GM18520 (cell line): Measurements from ENCODE around the gene GLS2.
A peak's percentile ranks its signal among the peaks of the same experiment; 100 is the strongest.
"Not testable (repeated sequence)": the region's sequence is repeated elsewhere in the genome, so short reads cannot be mapped to it uniquely, and the experiment has no call there.

Experiments used
- ATAC-seq: cut with Tn5 transposase; IDR thresholded peaks from one replicate; pipeline ENCODE4 v1.9.1; 2021; ENCODE audit not compliant: unreplicated experiment

The GLS2 gene

DNA sequence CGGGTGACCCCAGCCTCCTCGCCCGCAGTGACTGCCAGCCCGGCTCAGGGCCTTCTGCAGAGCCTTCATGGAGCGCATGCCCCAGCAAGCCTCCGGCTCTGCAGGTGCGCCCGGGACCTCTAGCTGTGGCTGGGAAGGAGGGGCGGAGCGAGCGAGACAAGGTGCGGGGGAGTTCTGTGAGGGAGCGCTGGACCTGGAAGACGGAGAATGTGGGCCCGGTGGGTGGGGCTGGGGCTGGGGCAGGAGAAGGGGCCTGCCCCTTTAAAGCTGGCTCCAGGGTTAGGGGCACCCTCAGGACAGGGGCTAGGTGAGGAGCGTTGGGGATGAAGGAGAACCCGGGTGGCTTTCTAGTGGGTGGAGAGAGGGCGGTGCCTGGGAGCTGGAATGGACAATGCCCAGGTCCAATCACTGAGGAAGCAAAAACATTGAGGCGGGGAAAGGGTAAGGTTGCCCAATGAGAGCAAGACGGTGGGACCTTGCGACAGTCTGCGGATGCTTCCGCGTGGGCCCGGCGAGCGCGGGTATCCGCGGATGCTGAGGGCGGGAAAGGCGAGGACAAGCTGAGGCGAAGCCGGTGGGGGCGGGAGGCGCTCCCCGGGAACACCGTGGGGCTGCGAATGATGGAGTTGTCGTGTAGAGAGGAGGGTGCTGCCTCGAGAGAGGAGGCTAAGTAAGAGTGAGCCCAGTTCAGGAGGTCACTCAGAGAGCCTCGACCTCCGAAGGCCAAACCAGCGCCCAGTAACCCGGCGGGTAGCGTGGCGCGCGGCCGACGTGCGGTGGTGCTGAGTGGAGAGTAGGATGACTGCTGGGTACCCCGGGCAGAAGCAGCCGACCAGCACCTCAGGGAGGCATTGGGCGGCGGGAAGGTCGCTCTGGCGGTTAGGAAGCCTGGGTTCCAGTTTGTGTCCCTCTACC lies at the start of gene GLS2:
Gene GLS2 (minus strand): TSS at position 121 of the 915 bp plus-strand sequence. CDS start 43 bp downstream, at position 78.
- peak; percentile 61 for ATAC-seq

DNA sequence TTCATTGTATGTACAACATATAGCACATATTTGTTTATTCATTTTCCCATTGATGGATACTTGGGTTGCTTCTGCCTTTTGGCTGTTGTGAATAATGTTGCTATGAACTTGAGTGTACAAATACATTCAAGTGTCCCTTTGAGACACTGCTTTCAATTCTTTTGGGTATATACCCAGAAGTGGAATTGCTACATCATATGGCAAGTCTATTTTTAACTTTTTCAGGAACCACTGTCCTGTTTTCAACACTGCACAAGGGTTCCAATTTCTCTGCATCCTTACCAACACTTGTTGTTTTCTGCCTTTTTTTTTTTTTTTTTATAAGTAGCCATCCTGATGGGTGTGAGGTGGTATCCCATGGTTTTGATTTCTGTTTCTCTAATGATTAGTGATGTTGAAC lies 49.6 kb upstream of the GLS2 start:
- ATAC-seq, result no peak

DNA sequence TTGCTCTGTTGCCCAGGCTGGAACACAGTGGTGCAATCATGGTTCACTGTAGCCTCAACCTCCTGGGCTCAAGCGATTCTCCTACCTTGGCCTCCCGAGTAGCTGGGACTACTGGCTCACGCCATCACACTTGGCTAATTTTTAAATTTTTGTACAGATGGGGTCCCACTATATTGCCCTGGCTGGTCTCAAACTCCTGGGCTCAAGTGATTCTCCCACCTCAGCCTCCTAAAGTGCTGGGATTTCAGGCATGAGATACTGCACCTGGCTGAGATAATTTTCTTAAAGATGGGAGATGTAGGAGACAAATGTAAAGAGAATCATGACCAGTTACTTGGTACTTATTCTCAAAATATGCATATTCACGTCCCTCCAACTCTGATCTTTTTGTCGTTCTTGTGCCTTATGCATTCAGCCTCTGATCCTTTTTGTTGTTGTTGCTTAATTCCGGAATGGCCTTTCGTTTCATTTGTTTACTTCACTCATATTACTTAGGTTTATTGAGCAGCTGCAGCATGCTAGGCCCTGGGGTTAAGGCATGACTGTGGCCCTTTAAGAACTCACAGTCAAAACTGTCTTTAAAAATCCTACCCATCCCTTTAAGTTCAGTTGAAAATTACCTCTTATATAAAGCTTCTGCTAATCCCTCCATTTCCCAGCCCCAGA lies 42.6 kb upstream of the GLS2 start:
- ATAC-seq, result no peak

DNA sequence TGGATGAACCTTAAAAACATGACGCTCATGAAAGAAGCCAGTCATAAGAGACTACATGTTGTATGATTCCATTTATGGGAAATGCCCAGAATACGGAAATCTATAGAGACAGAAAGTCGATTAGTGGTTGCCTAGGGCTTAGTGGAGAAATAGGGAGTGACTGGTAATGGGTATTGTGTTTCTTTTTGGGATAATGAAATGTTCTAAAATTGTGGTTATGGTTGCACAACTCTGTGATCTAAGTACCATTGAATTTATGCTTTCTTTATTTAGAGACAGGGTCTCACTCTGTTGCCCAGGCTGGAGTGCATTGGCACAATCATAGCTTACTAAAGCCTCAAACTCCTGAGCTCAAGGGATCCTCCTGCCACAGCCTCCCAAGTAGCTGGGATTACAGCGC lies 41.7 kb upstream of the GLS2 start:
- ATAC-seq, result no peak

DNA sequence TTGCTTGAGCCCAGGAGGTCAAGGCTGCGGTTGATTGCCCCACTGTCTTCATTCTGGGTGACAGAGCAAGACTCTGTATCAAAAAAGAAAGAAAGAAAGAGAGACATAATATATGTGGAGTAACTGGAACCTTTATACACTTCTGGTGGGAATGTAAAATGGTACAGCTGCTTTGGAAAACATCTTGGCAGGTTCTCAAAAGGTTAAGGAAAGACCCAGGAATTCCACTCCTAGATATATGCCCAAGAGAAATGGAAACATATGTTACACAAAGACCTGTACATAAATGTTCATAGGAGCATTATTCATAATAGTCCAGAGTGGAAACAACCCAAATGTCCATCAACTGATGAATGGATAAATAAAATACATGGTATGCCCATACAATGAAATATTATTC lies 40.9 kb upstream of the GLS2 start:
- ATAC-seq, result no peak

DNA sequence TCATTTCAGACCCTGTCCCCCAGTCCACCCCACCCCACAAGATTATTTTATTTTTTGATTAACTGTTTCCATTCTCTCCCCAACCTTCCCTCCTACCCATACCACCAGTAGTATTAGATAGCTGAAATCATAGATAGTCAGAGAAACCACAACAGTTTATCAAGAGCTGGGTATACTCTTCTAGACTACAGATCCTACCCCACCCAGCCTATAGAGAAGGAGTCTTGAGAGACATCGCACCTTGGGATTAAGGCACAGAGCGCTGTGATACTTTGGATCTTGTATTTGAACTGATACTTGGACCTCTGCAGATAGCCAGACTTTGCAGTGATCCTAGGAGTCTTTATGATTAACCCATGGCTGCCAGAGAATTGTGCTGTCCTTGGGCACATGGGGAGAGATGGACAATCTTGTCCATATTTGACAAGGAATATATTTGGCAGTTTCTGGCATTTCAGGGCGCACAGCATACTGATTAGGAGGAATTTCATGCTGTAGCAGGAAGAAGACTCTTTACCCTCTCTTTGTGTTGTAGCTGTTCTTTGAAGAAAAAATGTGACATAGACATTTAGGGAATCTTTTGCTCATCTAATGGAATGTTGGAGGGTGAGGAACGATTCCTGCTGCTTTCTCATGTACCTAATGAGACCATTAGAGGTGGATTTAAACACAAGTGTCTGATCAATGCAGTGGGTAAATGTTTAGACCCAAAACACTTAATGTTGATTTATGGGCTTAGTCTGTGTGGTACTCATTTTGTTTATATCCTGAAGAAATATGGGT lies 34.6 kb upstream of the GLS2 start:
- ATAC-seq, result no peak

DNA sequence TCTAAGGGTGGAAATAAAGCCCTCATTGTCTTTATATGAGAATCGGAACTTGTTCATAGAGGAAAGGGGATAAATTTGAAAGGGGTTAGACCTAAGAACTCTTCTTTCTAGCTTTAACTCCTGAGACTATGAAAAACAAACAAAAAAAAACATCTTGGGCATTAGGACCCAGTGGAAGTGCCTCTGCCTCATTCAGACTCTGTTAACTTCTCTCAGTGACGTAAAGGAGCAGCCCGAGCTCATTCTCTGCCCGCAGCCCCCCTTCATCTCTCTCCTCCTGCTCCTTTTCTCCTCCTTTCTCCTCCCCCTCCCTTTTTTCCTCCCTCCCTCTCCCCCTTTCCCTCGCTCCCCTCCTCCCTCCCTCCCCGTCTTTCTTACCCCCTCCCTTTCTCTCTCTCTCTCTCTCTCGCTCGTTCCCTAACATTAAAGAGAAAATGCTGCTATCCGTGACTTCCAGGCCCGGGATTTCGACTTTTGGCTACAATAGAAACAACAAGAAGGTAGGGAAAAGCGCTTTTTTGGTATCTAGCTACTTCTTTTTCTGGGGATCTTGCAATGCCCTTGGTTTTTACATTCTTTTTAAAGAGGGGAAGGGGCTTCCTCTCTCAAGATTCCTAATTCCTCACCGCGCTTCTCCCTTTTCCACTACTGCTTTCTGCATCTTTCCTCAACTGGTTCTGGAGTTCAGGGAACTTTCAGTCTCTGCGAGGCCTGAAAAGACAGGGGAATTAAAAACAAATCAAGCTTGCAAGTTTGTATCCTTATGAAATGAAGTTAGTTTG lies 33.8 kb upstream of the GLS2 start, which contains the start of gene RBMS2:
Gene RBMS2 (plus strand): TSS at position 231 of the 782 bp plus-strand sequence. CDS start 204 bp downstream, at position 435.
- no peak for ATAC-seq

DNA sequence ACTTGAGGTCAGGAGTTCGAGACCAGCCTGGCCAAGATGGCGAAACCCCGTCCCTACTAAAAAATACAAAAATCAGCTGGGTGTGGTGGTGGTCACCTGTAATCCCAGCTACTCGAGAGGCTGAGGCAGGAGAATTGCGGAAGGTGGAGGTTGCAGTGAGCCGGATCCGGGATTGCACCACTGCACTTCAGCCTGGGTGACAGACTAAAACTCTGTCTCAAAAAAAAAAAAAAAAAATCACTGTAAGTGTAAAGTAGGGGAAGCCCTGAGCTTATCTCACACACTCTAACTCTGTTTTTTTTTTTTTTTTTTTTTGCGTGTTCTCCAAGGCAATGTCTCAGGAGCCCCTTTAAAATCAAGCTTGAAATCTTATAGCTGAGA lies 33.2 kb upstream of the GLS2 start:
- ATAC-seq, result no peak

DNA sequence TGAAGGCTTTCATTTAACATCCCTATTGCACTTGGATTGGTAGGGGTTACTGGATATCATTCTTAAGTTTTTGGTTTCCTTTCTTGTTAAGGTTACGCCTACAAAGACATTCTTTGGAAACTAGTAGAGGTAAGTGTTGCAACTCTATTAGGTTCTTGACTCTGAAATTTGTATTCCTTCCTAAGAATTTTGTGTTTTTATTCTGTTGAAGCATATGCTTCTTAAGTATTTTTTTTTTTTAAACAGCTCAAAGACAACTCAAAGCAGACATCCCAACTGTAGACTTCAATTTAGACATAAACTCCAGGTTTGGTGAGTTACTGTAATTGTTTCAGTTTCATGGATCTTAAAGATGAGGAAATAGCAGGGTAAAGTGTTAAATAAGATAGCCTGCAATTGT lies 32.5 kb upstream of the GLS2 start:
- no peak for ATAC-seq

DNA sequence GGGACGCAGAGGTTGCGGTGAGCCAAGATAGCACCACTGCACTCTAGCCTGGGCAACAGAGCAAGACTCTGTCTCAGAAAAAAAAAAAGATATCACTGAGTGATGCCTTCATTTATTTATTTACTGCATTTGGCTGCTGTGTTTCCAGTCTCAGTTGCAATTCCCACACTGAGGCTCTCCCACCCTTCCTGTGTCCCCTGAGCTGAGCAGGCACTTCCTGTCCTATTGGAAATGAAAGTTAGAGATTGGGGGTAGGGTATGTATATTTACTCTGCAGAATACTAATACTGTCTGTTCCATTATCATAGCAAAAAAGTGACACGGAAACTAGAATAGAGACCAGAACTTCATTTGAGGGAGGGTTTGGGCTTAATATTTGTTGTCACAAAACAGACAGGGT lies 32.1 kb upstream of the GLS2 start:
- no peak for ATAC-seq

DNA sequence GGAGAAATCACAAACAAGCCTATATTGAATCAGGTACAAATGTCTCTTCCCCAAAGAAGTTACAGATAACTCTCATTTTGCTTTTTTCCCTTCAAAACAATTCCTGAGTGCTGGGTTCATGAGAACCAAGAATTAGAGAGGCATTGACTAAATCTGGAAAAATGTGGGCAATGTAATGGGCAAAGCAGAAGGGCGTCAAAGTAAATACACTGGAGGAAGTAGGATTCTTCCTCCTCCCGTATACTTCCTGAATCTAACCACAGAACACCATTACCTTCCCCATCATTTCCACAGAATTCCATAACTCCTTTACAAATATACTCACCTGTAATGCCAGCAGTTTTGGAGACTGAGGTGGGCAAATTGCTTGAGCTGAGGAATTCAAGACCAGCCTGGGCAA lies 30.6 kb upstream of the GLS2 start:
- ATAC-seq, result no peak

DNA sequence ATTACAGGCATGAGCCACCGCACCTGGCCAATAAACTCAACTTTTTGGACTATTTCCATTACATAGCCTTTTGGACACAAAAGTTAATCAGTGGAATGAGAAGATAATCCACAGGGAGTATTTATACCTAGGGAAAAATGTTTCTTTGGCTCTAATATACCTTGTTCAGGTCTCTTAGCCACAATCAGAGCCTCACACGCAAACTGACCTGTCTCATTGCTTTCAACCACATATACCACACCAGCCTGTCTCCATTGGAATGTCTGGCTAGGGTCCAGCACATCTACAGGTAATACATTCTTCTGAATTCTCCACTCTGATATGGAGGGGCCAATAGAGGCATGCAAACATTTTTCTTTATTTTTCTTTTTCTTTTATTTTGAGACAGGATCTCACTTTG lies 29.9 kb upstream of the GLS2 start:
- no peak for ATAC-seq

DNA sequence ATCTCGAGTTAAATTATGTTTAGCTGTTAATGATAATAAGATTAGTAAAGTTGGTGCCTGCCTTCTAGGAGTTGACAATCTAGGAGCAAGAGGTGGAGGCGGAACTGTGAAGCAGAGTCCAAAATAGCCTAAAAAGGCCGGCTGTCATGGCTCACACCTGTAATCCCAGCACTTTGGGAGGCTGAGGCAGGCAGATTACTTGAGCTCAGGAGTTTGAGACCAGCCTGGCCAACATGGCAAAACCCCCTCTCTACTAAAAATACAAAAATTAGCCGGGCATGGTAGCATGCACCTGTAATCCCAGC lies 26.0 kb upstream of the GLS2 start:
- ATAC-seq, result not testable (repeated sequence)

DNA sequence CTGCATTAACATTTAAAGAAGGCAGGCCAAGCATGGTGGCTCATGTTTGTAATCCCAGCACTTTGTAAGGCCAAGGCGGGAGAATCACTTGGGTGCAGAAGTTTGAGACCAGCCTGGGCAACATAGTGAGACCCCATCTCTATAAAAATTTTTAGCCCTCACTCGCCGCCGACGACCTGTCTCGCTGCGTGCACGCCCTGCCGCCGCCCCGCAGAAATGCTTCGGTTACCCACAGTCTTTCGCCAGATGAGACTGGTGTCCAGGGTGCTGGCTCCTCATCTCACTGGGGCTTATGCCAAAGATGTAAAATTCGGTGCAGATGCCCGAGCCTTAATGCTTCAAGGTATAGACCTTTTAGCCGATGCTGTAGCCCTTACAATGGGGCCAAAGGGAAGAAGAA lies 22.8 kb upstream of the GLS2 start:
- no peak for ATAC-seq

DNA sequence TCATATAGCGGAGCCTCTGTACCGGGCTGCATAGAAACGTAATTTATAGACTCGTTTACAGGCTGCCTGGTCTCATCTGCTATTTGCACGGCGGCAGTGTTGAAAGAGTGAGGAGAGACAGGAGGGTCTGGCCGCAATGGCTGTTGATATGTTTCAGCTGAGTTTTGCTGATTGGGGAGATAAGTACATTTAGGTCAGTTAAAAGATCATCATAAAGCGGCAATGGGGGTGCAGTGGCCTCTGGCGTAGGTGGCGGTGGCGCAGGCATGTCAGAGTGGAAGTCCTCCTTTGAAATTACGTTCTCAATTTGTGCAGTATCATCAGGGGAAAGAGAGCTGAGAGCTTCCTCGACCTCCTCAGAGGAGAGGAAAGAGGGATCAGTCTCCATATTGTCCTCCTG lies 11.9 kb upstream of the GLS2 start:
- not testable (repeated sequence) for ATAC-seq

DNA sequence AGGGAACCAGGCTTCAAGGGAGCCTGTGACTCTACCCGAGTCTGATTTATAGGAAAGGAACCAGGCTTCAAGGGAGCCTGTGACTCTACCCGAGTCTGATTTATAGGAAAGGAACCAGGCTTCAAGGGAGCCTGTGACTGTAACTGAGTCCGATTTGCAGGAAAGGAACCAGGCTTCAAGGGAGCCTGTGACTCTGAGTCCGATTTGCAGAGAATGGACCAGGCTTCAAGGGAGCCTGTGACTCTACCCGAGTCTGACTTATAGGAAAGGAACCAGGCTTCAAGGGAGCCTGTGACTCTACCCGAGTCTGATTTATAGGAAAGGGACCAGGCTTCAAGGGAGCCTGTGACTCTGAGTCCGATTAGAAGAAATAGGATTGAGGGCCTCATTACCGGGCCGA lies 11.5 kb upstream of the GLS2 start:
- ATAC-seq, result not testable (repeated sequence)

DNA sequence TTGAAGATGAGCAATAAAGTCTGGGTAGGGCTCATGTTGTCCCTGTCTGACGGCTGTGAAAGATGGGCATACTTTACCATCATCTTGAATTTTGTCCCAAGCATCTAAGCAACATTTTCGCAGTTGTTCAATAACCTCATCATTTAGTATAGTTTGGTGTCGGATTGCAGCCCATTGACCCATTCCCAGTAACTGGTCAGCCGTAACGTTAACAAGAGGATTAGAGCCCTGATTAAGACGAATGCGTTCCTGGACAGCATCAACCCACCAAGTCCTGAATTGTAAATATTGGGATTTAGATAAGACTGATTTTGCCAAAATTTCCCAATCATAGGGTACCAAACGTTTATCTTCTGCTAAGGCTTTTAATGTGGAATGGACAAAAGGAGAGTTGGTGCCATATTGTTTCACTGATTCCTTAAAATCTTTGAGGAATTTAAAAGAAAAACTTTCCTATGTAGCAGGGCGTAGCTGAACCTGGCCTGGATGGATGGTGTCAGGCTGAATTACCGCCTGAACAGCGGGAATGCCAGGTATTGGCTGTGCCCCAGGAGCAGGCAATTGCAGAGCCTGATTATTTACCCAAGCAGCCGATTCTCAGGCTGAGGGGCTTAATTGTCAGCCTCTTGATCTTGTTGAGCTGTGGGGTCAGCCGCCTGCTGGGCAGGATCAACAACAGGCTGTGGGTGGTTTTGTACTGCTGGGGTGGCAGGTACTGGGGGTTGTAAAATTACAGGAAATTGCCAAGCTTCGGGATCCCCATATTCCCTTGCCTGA lies 10.4 kb upstream of the GLS2 start:
- ATAC-seq, result not testable (repeated sequence)

DNA sequence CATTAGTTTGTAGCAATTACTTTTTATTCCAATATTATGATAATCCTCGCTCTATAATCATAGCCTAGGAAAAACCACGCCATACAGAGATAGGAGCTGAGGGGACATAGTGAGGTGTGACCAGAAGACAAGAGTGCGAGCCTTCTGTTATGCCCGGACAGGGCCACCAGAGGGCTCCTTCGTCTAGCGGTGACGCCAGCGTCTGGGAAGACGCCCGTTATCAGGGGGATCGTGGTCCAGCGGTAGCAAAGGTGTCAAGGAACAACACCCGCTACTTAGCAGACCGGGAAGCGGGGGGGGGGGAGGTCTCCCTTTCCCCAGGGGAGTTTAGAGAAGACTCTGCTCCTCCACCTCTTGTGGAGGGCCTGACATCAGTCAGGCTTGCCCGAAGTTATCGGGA lies 8.7 kb upstream of the GLS2 start:
- ATAC-seq, result not testable (repeated sequence)

DNA sequence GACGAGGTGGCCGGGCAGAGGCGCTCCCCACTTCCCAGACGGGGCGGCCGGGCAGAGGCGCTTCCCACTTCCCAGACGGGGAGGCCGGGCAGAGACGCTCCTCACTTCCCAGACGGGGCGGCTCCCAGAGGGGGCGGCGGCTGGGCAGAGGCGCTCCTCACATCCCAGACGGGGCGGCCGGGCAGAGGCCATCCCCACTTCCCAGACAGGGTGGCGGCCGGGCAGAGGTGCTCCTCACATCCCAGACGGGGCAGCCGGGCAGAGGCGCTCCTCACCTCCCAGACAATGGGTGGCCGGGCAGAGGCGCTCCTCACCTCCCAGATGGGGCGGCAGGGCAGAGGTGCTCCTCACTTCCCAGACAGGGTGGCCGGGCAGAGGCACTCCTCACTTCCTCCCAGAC lies 6.5 kb upstream of the GLS2 start:
- ATAC-seq, result not testable (repeated sequence)

DNA sequence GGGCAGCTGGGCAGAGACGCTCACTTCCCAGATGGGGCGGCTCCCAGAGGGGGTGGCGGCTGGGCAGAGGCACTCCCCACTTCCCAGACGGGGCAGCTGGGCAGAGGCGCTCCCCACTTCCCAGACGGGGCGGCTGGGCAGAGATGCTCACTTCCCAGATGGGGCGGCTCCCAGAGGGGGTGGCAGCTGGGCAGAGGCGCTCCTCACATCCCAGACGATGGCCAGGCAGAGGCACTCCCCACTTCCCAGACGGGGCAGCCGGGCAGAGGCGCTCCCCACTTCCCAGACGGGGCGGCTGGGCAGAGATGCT lies 6.1 kb upstream of the GLS2 start:
- not testable (repeated sequence) for ATAC-seq
